SKM-1 treated with dmso at 0.1 percent for 144 hours (cell line): ENCODE results near the gene SMIM36.
"Not testable (repeated sequence)": the region's sequence is repeated elsewhere in the genome, so short reads cannot be mapped to it uniquely, and the experiment has no call there.

Source experiments
- DNase-seq: peaks from one replicate; lab custom pipeline; 2025; ENCODE audit not compliant: unreplicated experiment; lab: John Stamatoyannopoulos, UW

Gene SMIM36

GRCh38 chr17:55510986-55511721 lies at the start of gene SMIM36:
TSS of gene SMIM36 (minus strand) at chr17:55511452.
- DNase-seq, result no peak

- DNase-seq, result no peak
Measured at GRCh38 chr17:55555772-55556171, 44.5 kb upstream of the SMIM36 start.

- no peak for DNase-seq
Measured at GRCh38 chr17:55549140-55549539, 37.9 kb upstream of the SMIM36 start.

GRCh38 chr17:55546991-55547664 lies 35.9 kb upstream of the SMIM36 start:
- DNase-seq, result no peak

- DNase-seq, result peak; percentile 4
Measured at GRCh38 chr17:55546481-55546880, 35.2 kb upstream of the SMIM36 start.

- no peak for DNase-seq
Measured at GRCh38 chr17:55545806-55546205, 34.6 kb upstream of the SMIM36 start.

GRCh38 chr17:55543709-55544108 lies 32.5 kb upstream of the SMIM36 start:
- DNase-seq, result no peak

- no peak for DNase-seq
Measured at GRCh38 chr17:55540414-55541091, 29.3 kb upstream of the SMIM36 start.

- DNase-seq, result no peak
Measured at GRCh38 chr17:55536205-55536604, 25.0 kb upstream of the SMIM36 start.

- DNase-seq, result no peak
Measured at GRCh38 chr17:55533608-55534007, 22.4 kb upstream of the SMIM36 start.

GRCh38 chr17:55532670-55533069 lies 21.4 kb upstream of the SMIM36 start:
- no peak for DNase-seq

GRCh38 chr17:55531053-55531728 lies 19.9 kb upstream of the SMIM36 start:
- DNase-seq, result no peak

GRCh38 chr17:55530064-55530463 lies 18.8 kb upstream of the SMIM36 start:
- DNase-seq, result no peak

GRCh38 chr17:55527540-55528118 lies 16.4 kb upstream of the SMIM36 start:
- peak; percentile 37 for DNase-seq

- no peak for DNase-seq
Measured at GRCh38 chr17:55524440-55525220, 13.4 kb upstream of the SMIM36 start.

GRCh38 chr17:55523032-55523431 lies 11.8 kb upstream of the SMIM36 start:
- DNase-seq, result not testable (repeated sequence)

GRCh38 chr17:55521186-55521585 lies 9.9 kb upstream of the SMIM36 start:
- DNase-seq, result peak; percentile 84

- DNase-seq, result no peak
Measured at GRCh38 chr17:55520402-55520801, 9.2 kb upstream of the SMIM36 start.

GRCh38 chr17:55518510-55518909 lies 7.3 kb upstream of the SMIM36 start:
- DNase-seq, result no peak

- DNase-seq, result peak; percentile 58
Measured at GRCh38 chr17:55513885-55514590, 2.8 kb upstream of the SMIM36 start.
